ENCODE data around the gene GLT8D2.

Gene GLT8D2

GRCh38 chr12:104003596-104003995 lies 46.4 kb downstream of the GLT8D2 start:
- in situ Hi-C loops (cut with HindIII; ENCODE audit: low sequenced_read_pairs) = no loop called here

- in situ Hi-C loops (cut with HindIII; ENCODE audit: low sequenced_read_pairs) = no loop called here
These were observed 47.3 kb downstream of the GLT8D2 start for GRCh38 chr12:104002686-104003085.

GRCh38 chr12:104000807-104001434 lies 49.1 kb downstream of the GLT8D2 start:
- in situ Hi-C loops (cut with HindIII; ENCODE audit: low sequenced_read_pairs) = no loop called here

DNA sequence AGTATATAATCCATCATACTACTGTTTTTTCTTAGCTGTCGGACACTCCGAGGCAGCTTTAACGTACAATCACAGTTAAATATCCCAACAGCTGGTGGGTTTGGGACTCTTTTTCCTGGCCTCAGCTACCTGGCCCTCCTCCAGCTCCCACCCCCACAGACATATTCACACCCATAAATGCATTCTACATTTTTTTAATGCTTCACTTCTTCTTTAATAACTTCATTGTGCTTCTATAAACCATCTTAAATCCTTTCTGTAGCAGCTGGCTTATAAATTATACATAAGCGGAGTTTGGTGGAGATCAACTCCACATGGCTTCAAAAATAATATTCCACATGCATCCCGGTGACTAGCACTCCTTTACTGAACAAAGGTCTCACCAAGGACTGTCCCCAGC lies 51.0 kb downstream of the GLT8D2 start:
- in situ Hi-C loops (cut with HindIII; ENCODE audit: low sequenced_read_pairs) = no loop called here

DNA sequence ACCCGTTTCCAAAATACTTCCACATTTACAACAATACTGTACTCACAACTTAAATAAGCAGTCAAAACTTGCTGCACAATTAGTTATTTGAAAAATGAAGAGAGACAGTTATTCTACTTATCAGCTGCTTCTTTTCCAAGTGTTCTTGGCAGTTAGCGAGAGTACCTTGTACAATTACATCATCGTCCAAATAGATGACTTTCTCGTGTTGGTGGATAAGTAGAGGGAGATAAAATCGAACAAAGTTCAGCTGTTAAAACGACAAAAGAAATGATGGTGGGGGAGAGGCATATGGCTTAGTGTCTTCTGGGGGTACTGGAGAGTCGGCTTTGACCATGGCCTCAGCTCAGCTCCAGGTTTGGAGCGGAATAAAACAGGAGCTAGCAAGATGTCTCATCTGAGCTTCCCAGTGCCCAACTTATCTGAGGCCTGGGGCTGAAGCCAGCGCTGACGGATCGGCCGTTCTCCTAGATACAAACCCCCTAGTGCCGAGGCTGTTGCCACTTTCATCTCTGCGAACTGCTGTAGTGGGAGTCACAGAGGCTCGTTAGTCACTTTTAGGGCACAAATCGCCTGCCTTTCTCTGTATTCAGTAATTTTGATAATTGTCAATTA lies 52.6 kb downstream of the GLT8D2 start:
- in situ Hi-C loops (cut with HindIII; ENCODE audit: low sequenced_read_pairs) = no loop called here

DNA sequence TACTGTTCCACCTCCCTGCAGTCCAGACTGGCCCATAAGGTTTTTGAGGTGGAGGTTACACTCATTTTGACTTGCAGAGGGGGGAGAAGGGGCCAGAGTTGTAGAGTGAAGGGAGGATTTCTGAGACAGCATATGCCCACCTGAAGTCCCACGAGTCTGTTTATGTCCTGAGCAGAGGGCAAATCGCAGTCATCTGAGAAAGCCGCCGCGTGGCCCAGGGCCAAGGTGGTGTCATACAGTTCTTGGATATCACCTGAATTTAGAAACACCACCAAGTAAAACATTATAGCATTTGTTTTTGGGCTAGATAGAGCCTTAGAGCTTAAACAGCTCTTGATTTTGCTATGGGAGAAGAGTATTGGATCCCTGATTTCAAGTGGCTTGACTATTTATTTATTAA lies 53.4 kb downstream of the GLT8D2 start:
- in situ Hi-C loops (cut with HindIII; ENCODE audit: low sequenced_read_pairs) = no loop called here

GRCh38 chr12:103994235-103994634 lies 55.8 kb downstream of the GLT8D2 start:
- in situ Hi-C loops (cut with HindIII; ENCODE audit: low sequenced_read_pairs) = no loop called here

DNA sequence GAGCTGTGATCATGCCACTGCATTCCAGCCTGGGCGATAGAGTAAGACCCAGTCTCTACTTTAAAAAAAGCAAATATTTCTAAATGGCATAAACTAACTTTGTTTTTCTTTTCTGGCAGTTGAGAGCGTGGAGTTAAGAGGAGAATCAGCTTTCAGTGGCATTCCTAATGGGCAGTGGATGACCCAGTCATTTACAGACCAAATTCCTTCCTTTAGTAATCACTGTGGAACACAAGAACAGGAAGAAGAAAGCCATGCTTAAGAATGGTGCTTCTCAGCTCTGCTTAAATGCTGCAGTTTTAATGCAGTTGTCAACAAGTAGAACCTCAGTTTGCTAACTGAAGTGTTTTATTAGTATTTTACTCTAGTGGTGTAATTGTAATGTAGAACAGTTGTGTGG lies 63.2 kb downstream of the GLT8D2 start:
- in situ Hi-C loops (cut with HindIII; ENCODE audit: low sequenced_read_pairs) = no loop called here

GRCh38 chr12:103978384-103978982 lies 71.5 kb downstream of the GLT8D2 start:
- in situ Hi-C loops (cut with HindIII; ENCODE audit: low sequenced_read_pairs) = no loop called here

DNA sequence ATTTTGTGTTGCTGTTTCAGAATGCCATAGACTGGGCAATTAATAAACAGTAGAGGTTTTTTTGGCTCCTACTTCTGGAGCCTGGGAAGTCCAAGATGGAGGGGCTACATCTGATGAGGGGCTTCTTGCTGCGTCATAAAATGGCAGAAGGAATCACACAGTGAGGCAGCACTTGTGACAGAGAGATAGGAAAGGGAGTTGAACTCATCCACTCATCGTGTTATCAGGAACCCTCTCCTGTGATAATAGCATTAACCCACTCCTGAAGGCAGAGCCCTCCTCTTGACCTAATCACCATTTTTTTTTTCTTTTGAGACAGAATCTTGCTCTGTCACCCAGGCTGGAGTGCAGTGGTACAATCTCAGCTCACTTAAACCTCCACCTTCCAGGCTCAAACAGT lies 74.6 kb downstream of the GLT8D2 start:
- in situ Hi-C loops (cut with HindIII; ENCODE audit: low sequenced_read_pairs) = no loop called here

GRCh38 chr12:103973909-103974308 lies 76.1 kb downstream of the GLT8D2 start:
- in situ Hi-C loops (cut with HindIII; ENCODE audit: low sequenced_read_pairs) = no loop called here

GRCh38 chr12:103969391-103969790 lies 80.6 kb downstream of the GLT8D2 start:
- in situ Hi-C loops (cut with HindIII; ENCODE audit: low sequenced_read_pairs) = no loop called here

- in situ Hi-C loops (cut with HindIII; ENCODE audit: low sequenced_read_pairs) = no loop called here
These were observed 83.3 kb downstream of the GLT8D2 start for GRCh38 chr12:103966736-103967135.

DNA sequence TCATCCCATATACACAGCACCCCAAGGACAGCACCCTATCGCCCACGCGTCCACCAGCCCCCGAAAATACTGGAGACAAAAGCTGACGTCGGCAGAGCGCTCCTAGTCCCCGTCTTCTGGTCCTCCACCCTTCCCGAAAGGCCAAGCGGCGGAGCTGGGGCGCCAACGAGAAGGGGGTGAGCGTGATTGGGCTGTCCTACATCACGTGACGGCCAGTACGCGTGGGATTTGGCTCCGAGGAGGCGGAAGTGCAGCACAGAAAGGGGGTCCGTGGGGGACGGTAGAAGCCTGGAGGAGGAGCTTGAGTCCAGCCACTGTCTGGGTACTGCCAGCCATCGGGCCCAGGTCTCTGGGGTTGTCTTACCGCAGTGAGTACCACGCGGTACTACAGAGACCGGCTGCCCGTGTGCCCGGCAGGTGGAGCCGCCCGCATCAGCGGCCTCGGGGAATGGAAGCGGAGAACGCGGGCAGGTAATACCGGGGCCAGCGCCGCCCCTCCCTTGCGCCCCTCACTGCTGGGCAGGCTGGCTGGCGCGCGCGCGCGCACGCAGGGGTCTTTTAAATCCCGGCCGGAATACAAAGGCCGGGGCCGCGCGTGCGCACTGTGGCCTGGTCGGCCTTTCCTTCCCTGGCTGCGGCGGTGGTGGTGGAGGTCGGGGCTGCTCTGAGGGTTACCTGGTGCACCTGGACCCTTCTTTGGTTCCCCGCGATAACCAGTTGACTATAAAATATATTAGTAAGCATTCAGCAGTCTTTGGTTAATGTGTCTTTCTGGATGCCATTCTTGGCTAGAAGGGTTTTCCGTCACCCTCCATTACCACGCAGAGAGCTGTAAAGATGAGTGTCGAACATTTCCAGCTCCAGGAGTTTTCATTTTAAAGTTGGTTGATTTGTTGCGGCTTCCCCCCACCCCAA lies 84.1 kb downstream of the GLT8D2 start, which contains the start of gene TDG:
Gene TDG (plus strand): TSS at position 283 of the 915 bp plus-strand sequence. CDS start 166 bp downstream, at position 449.
- in situ Hi-C loops (cut with HindIII; ENCODE audit: low sequenced_read_pairs) = no loop called here

- in situ Hi-C loops (cut with HindIII; ENCODE audit: low sequenced_read_pairs) = no loop called here
These were observed 84.8 kb downstream of the GLT8D2 start for GRCh38 chr12:103965255-103965589.

DNA sequence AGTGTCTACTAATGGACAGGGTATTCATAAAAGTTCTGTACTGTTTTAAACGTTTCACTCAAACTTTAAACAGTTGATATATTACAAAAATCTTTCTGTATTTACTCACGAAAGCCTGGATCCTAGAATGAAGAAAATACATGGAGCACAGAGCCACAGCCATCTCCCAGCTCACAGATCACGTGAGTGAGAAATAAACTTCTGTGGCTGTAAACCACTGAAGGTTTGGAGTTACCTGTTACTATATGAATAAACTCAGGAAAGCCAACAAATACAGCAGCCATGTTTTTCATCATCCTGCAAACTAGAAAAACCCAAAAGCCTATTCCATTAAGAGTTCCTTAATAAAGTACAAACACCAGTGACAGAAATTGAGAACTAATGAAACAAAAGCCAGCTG lies 85.2 kb downstream of the GLT8D2 start:
- in situ Hi-C loops (cut with HindIII; ENCODE audit: low sequenced_read_pairs) = no loop called here

DNA sequence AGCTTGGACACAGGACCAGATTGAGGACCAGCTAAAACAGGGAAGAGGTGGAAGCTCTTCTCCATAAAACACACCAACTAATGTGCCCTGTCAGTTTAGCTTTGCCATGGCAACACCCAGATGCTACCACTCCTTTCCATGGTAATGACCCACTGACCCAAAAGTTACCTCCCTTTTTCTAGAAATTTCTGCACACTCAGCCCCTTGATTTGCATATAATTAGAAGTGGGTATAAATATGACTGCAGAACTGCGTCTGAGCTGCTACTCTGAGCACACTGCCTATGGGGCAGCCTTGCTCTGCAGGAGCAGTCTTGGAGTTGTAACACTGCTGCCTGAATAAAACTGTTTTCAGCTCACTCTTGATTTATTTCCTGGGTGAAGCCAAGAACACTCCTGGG lies 87.5 kb downstream of the GLT8D2 start:
- in situ Hi-C loops (cut with HindIII; ENCODE audit: low sequenced_read_pairs) = no loop called here

- in situ Hi-C loops (cut with HindIII; ENCODE audit: low sequenced_read_pairs) = no loop called here
These were observed 89.3 kb downstream of the GLT8D2 start for GRCh38 chr12:103960616-103961227.

DNA sequence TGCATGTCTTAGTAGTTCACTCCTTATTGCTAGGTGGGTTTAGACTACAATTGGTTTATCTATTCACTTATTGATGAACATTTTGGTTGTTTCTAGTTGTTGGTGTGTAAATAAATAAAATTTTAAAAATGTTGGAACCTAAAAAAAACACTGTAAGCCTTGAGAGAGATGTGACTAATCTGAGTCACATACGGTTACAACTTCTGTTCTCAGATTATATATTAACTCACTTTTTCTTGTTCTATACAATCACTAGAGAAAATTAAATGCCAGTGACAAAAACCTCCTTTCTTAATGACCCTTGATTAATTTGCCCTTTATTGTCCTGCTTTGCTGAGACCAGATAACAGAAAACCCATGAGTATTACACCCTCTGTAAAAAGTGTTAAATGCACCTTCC lies 91.4 kb downstream of the GLT8D2 start:
- in situ Hi-C loops (cut with HindIII; ENCODE audit: low sequenced_read_pairs) = no loop called here

DNA sequence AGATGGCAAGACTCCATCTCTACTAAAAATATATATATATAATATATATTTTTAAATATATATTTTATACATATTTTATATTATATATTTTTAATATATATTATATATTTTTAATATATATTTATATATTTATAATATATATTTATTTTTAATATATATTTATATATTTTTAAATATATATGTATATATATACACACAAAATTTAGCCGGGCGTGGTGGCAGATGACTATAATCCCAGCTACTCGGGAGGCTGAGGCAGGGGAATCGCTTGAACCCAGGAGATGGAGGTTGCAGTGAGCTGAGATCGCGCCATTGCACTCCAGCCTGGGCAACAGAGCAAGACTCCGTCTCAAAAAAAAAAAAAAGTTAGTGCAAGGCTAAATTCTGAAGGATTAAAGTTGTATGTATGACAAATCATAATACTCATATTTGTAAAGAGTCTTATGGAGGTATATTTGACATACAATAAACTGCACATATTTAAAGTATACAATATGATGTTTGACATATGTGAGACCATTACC lies 92.1 kb downstream of the GLT8D2 start:
- in situ Hi-C loops (cut with HindIII; ENCODE audit: low sequenced_read_pairs) = no loop called here

- in situ Hi-C loops (cut with HindIII; ENCODE audit: low sequenced_read_pairs) = no loop called here
These were observed 93.4 kb downstream of the GLT8D2 start for GRCh38 chr12:103956509-103957027.

All from DLD1 (cell line).